ENCODE measurements around the gene FBXL15. TPM values are rescaled to one million over a fixed set of nuclear protein-coding genes. Genes with fewer than 3 reads are reported as not detected.

The FBXL15 gene
- total and polyA plus RNA-seq, 2 of the 13 experiments (the other 11 are each of a cell fraction or from before 2014, with no cell fraction given) = 4.3 to 8.3 TPM

- 80% methylated on average over 8 of the region's 9 CpGs for WGBS (ENCODE audit: low lambda C conversion rate)
- Histone ChIP-seq H3K79me2 (ENCODE audit: insufficient read depth, low read length) (no peaks in the 10 kb centered on the region), H2AFZ (ENCODE audit: low read length) (no peak overlapping the region), H3K4me2 (ENCODE audit: low read depth, low read length) (no peak overlapping the region), H3K27me3 (ENCODE audit: control insufficient read depth in 1 of 2, insufficient read depth in 2 of 2, low read length in 2 of 2) (no peaks in the 10 kb centered on the region), H3K9me3 (ENCODE audit: low read length) (no peaks in the 10 kb centered on the region), H3K27ac (ENCODE audit: extremely low read length, insufficient read depth, low read length) (no peak overlapping the region), H3K4me1 (ENCODE audit: insufficient read depth, low read length) (peaks cover 20% of the 10 kb centered on the region), H3K9ac (ENCODE audit: insufficient read depth, low read depth, low read length) (no peak overlapping the region), H3K36me3 (replicated peaks in 1 of 2; ENCODE audit: control insufficient read depth in 1 of 2, insufficient read depth in 2 of 2, low read length in 2 of 2) (peaks cover 1 to 14% of the 10 kb centered on the region in 2 experiments; a peak in 3 of 5 replicates), H3K4me3 (replicated peaks in 1 of 3; ENCODE audit: insufficient read depth in 1 of 3, low read depth in 2 of 3, low read length in 3 of 3) (no peak overlapping the region), H4K20me1 (ENCODE audit: insufficient read depth, low read length) (no peaks in the 10 kb centered on the region)
- CTCF ChIA-PET (ENCODE audit: low intra/inter-chr PET ratio, low total read pairs) = no interaction called here
- no peak for TF ChIP-seq PHF21A (CRISPR knock-in tag; IDR thresholded peaks at IDR 0.05)
- no peak for TF ChIP-seq ZBTB39 (CRISPR knock-in tag; IDR thresholded peaks at IDR 0.05)
- no peak for TF ChIP-seq TEAD2 (CRISPR knock-in tag; IDR thresholded peaks at IDR 0.05)
- no peak for TF ChIP-seq RNF2 (conservative IDR thresholded peaks at IDR 0.05; ENCODE audit: low read depth)
- no peak for TF ChIP-seq ZBTB1 (CRISPR knock-in tag; IDR thresholded peaks at IDR 0.05; ENCODE audit: borderline replicate concordance)
- TF ChIP-seq TCF7 (IDR thresholded peaks at IDR 0.05; ENCODE audit: low read depth) = no peak
- no peak for TF ChIP-seq ZNF318 (CRISPR knock-in tag; IDR thresholded peaks at IDR 0.05)
- TF ChIP-seq ZNF619 (CRISPR knock-in tag; IDR thresholded peaks at IDR 0.05) = no peak
- no peak for TF ChIP-seq MIXL1 (CRISPR knock-in tag; IDR thresholded peaks at IDR 0.05)
- TF ChIP-seq ZNF335 (CRISPR knock-in tag; IDR thresholded peaks at IDR 0.05) = no peak
- TF ChIP-seq HNRNPH1 (optimal IDR thresholded peaks at IDR 0.05; ENCODE audit: low read depth, low read length) = no peak
- no peak for TF ChIP-seq HNF4A (CRISPR knock-in tag; IDR thresholded peaks at IDR 0.05)
- TF ChIP-seq ZBTB7A (CRISPR knock-in tag; IDR thresholded peaks at IDR 0.05) = no peak
- no peak for TF ChIP-seq CEBPB (IDR thresholded peaks at IDR 0.05; ENCODE audit: borderline replicate concordance, low read depth, low read length)
- no peak for TF ChIP-seq ZNF138 (CRISPR knock-in tag; IDR thresholded peaks at IDR 0.05; ENCODE audit: low read depth)
- TF ChIP-seq RXRB (CRISPR knock-in tag; IDR thresholded peaks at IDR 0.05; ENCODE audit: borderline replicate concordance) = no peak
- no peak for TF ChIP-seq ZNF781 (CRISPR knock-in tag; IDR thresholded peaks at IDR 0.05; ENCODE audit: borderline replicate concordance, not compliant biosample characterization)
- FAIRE-seq (no peak), DNase-seq (ENCODE audit: low spot score) (no peak), ATAC-seq (no peak)
- BruUV-seq (replicated peaks) = no TSS peak
- intact Hi-C loops (cut with micrococcal nuclease; ENCODE audit: unreplicated experiment) (loop anchor here (5.0 kb wide), 1 partner anchor 53 kb away; no protein-coding TSS in a partner anchor), in situ Hi-C loops (cut with HindIII; ENCODE audit: extremely low pct_ligation_motif_present, low pct_unique_long_range_greater_than_20kb) (loop anchor here (5.0 kb wide), 1 partner anchor 38 kb away; no protein-coding TSS in a partner anchor)
- POLR2A ChIA-PET = interaction anchor here (5.3 kb wide), 1 partner anchor 10 kb away, joined by 135 read pairs; the partner anchor contains the start of gene CUEDC2
These were observed 3.5 kb downstream of the FBXL15 start for GRCh38 chr10:102424145-102424544.

Data from HepG2 (cell line).